Stimulated activated CD8-positive, alpha-beta memory T cell treated with anti-CD3 and anti-CD28 coated beads, Interleukin-12 subunit alpha, Interleukin-12 subunit beta, amount 100 ng/mL, for 4 hours (primary cell): ENCODE results near the gene SHTN1.

Experiments used
- DNase-seq: peaks from one replicate; pipeline ENCODE4 v3.0.0-alpha.2; 2020; ENCODE audit warnings: low read depth

The SHTN1 gene

GRCh38 chr10:116917481-116917880, 87.5 kb downstream of the SHTN1 start:
- no peak for DNase-seq

- DNase-seq: no peak
These were observed 89.6 kb downstream of the SHTN1 start for GRCh38 chr10:116915340-116915739.

GRCh38 chr10:116913695-116914094, 91.3 kb downstream of the SHTN1 start:
- DNase-seq: no peak

GRCh38 chr10:116912162-116912561, 92.8 kb downstream of the SHTN1 start:
- DNase-seq: no peak

- no peak for DNase-seq
These were observed 94.1 kb downstream of the SHTN1 start for GRCh38 chr10:116910910-116911309.

- no peak for DNase-seq
These were observed 95.7 kb downstream of the SHTN1 start for GRCh38 chr10:116909307-116909706.

- no peak for DNase-seq
These were observed 97.6 kb downstream of the SHTN1 start for GRCh38 chr10:116907245-116907987.

- DNase-seq: no peak
These were observed 99.2 kb downstream of the SHTN1 start for GRCh38 chr10:116905845-116906210.

GRCh38 chr10:116899626-116900025, 105.4 kb downstream of the SHTN1 start:
- DNase-seq: no peak

- no peak for DNase-seq
These were observed 111.3 kb downstream of the SHTN1 start for GRCh38 chr10:116893686-116894037.

GRCh38 chr10:116892907-116893685, 111.9 kb downstream of the SHTN1 start:
- no peak for DNase-seq

GRCh38 chr10:116891208-116891607, 113.8 kb downstream of the SHTN1 start:
- DNase-seq: no peak

- no peak for DNase-seq
These were observed 115.9 kb downstream of the SHTN1 start for GRCh38 chr10:116889066-116889465.

- no peak for DNase-seq
These were observed 116.5 kb downstream of the SHTN1 start for GRCh38 chr10:116888380-116889055.

- no peak for DNase-seq
These were observed 118.2 kb downstream of the SHTN1 start for GRCh38 chr10:116886772-116887171.

- DNase-seq: no peak
These were observed 122.3 kb downstream of the SHTN1 start for GRCh38 chr10:116882639-116883038.

- no peak for DNase-seq
These were observed 124.1 kb downstream of the SHTN1 start for GRCh38 chr10:116880716-116881482.

GRCh38 chr10:116879817-116880216, 125.2 kb downstream of the SHTN1 start:
- DNase-seq: no peak

GRCh38 chr10:116878123-116878522, 126.9 kb downstream of the SHTN1 start:
- no peak for DNase-seq

- no peak for DNase-seq
These were observed 127.6 kb downstream of the SHTN1 start for GRCh38 chr10:116877391-116877790.

- DNase-seq: no peak
These were observed 129.1 kb downstream of the SHTN1 start for GRCh38 chr10:116875897-116876296.

- no peak for DNase-seq
These were observed 131.9 kb downstream of the SHTN1 start for GRCh38 chr10:116873134-116873533.
